Fibroblast of lung (primary cell): Measurements from ENCODE around the gene ATAT1. TPM values are rescaled to one million over a fixed set of nuclear protein-coding genes. Genes with fewer than 3 reads are reported as not detected.

ENCODE experiments used
- DNase-seq, 2 donors: peaks; one replicate each; pipeline versions ENCODE4 v3.0.0 to v3.0.0-alpha.2; 2010; ENCODE audit warnings: low read depth in 2 of 2
- H2AFZ ChIP-seq: 2 replicates; pipeline ENCODE4 v1.5.1; 2012; ENCODE audit warnings: low read length, control low read depth, inconsistent platforms
- H3K27ac ChIP-seq: 2 replicates; pipeline ENCODE4 v1.5.1; 2011; ENCODE audit warnings: low read length, control low read depth; ENCODE audit not compliant: insufficient read depth
- H3K27me3 ChIP-seq: 2 replicates; pipeline ENCODE4 v1.5.1; 2011; ENCODE audit warnings: mild to moderate bottlenecking, low read length; ENCODE audit not compliant: control insufficient read depth, insufficient read depth
- H3K36me3 ChIP-seq: 2 replicates; pipeline ENCODE4 v1.5.1; 2011; ENCODE audit warnings: low read length; ENCODE audit not compliant: control insufficient read depth, insufficient read depth
- H3K4me1 ChIP-seq: 2 replicates; pipeline ENCODE4 v1.5.1; 2011; ENCODE audit warnings: low read length; ENCODE audit not compliant: control insufficient read depth, insufficient read depth; ENCODE audit errors: extremely low read depth
- H3K4me2 ChIP-seq: 2 replicates; pipeline ENCODE4 v1.5.1; 2011; ENCODE audit warnings: low read length, control low read depth; ENCODE audit not compliant: insufficient read depth; ENCODE audit errors: extremely low read depth
- H3K4me3 ChIP-seq, 4 experiments: fragments of 200-600 bp in 1 of 4; sonication (generic) in 1 of 4; replicated peaks in 1 of 4; 2 replicates each; pipeline ENCODE4 v1.5.1; 2011 to 2016; ENCODE audit warnings: low read length in 4 of 4, low read depth in 3 of 4, mild to moderate bottlenecking in 3 of 4, control low read depth in 2 of 4, inconsistent platforms in 1 of 4, mixed read lengths in 1 of 4; ENCODE audit not compliant: insufficient read depth in 1 of 4; ENCODE audit errors: control extremely low read depth in 1 of 4
- H3K79me2 ChIP-seq: 2 replicates; pipeline ENCODE4 v1.5.1; 2012; ENCODE audit warnings: mild to moderate bottlenecking, low read length, inconsistent platforms; ENCODE audit not compliant: control insufficient read depth, insufficient read depth
- H3K9ac ChIP-seq: 2 replicates; pipeline ENCODE4 v1.5.1; 2011; ENCODE audit warnings: mild to moderate bottlenecking, low read length, control low read depth; ENCODE audit not compliant: insufficient read depth
- H3K9me3 ChIP-seq: 2 replicates; pipeline ENCODE4 v1.5.1; 2012; ENCODE audit warnings: low read depth, low read length; ENCODE audit not compliant: control insufficient read depth, insufficient read depth
- H4K20me1 ChIP-seq: 2 replicates; pipeline ENCODE4 v1.5.1; 2011; ENCODE audit warnings: low read length; ENCODE audit not compliant: control insufficient read depth, insufficient read depth; ENCODE audit errors: extremely low read depth
- CTCF ChIP-seq, 2 donors: IDR thresholded peaks in 1 of 2; conservative IDR thresholded peaks in 1 of 2; 1 replicate in 1 of 2; 2 replicates in 1 of 2; pipeline ENCODE4 v1.5.1; 2011 to 2012; ENCODE audit warnings: low read length in 2 of 2, control low read depth in 1 of 2, inconsistent platforms in 1 of 2, low read depth in 1 of 2, mild to moderate bottlenecking in 1 of 2
- EZH2 ChIP-seq: IDR thresholded peaks from 2 replicates; pipeline ENCODE4 v1.5.1; 2012; ENCODE audit warnings: low read length, control low read depth, mild to moderate bottlenecking; ENCODE audit errors: missing control alignments
- polyA plus RNA-seq, 2 donors: library from polyadenylated mRNA; depleted of rRNA in 1 of 2; stranded (reverse) in 1 of 2; unstranded in 1 of 2; fragments of >200 nt; gene quantifications; 2 replicates each; pipeline ENCODE4 v1.2.1, GENCODE V29; 2011 to 2012; ENCODE audit warnings: missing spikeins in 1 of 2
- total RNA-seq: library from RNA; depleted of rRNA; stranded (reverse); fragments of >200 nt; gene quantifications from 2 replicates; pipeline ENCODE4 v1.2.1, GENCODE V29; 2014

The ATAT1 gene
- total and polyA plus RNA-seq, 2 donors (not counting 1 experiment from before 2014, with no cell fraction given), result 5.1 to 6.8 TPM

GRCh38 chr6:30612687-30613248 lies 13.9 kb upstream of the ATAT1 start:
- Histone ChIP-seq H3K36me3 (peaks cover 5% of the 10 kb centered on the region), H3K27me3 (no peaks in the 10 kb centered on the region), H3K79me2 (peaks cover 25% of the 10 kb centered on the region), H3K9ac (no peak overlapping the region), H2AFZ (no peak overlapping the region), H4K20me1 (no peaks in the 10 kb centered on the region), H3K27ac (peak overlapping the region; percentile 11), H3K4me1 (peaks cover 13% of the 10 kb centered on the region), H3K4me3 (no peak overlapping the region), H3K4me2 (peak overlapping the region; percentile 25), H3K9me3 (no peaks in the 10 kb centered on the region)
- peak; percentile 56 to 89 for DNase-seq
- TF ChIP-seq CTCF (conservative IDR thresholded peaks at IDR 0.05 in 1 of 2, IDR thresholded peaks at IDR 0.05 in 1 of 2; ENCODE audit: low read depth in 1 of 2, low read length in 2 of 2) (no peak), EZH2 (no peak)

- Histone ChIP-seq H4K20me1 (no peaks in the 10 kb centered on the region), H3K4me1 (peaks cover 14% of the 10 kb centered on the region), H3K4me3 (peak overlapping the region in 2 of 4 experiments; percentile 5 to 98), H3K9ac (no peak overlapping the region), H3K4me2 (peak overlapping the region; percentile 100), H3K27ac (peak overlapping the region; percentile 11), H3K36me3 (peaks cover 5% of the 10 kb centered on the region), H3K9me3 (no peaks in the 10 kb centered on the region), H2AFZ (no peak overlapping the region), H3K27me3 (no peaks in the 10 kb centered on the region), H3K79me2 (peaks cover 29% of the 10 kb centered on the region)
- TF ChIP-seq CTCF (conservative IDR thresholded peaks at IDR 0.05 in 1 of 2, IDR thresholded peaks at IDR 0.05 in 1 of 2; ENCODE audit: low read depth in 1 of 2, low read length in 2 of 2), result no peak
- no peak for TF ChIP-seq EZH2
- DNase-seq, result peak; percentile 27 to 51
These were observed 13.2 kb upstream of the ATAT1 start for GRCh38 chr6:30613251-30614043.

- H3K4me3 ChIP-seq, result peak overlapping the region; percentile 41 to 98 (median 86)
- DNase-seq, result no peak
- H3K27me3 ChIP-seq, result no peaks in the 10 kb centered on the region
- no peaks in the 10 kb centered on the region for H4K20me1 ChIP-seq
- H3K27ac ChIP-seq, result peak overlapping the region; percentile 47
- TF ChIP-seq CTCF (conservative IDR thresholded peaks at IDR 0.05 in 1 of 2, IDR thresholded peaks at IDR 0.05 in 1 of 2; ENCODE audit: low read depth in 1 of 2, low read length in 2 of 2), result no peak
- TF ChIP-seq EZH2, result no peak
- H3K79me2 ChIP-seq, result peaks cover 36% of the 10 kb centered on the region
- peak overlapping the region; percentile 100 for H3K4me2 ChIP-seq
- no peaks in the 10 kb centered on the region for H3K36me3 ChIP-seq
- no peaks in the 10 kb centered on the region for H3K9me3 ChIP-seq
- H3K4me1 ChIP-seq, result peaks cover 16% of the 10 kb centered on the region
- no peak overlapping the region for H2AFZ ChIP-seq
- peak overlapping the region; percentile 14 for H3K9ac ChIP-seq
These were observed 12.4 kb upstream of the ATAT1 start for GRCh38 chr6:30614044-30614842.
